Progenitor cell of endocrine pancreas (in vitro differentiated cells): ENCODE results near the gene ST7. TPM values are rescaled to one million over a fixed set of nuclear protein-coding genes. Genes with fewer than 3 reads are reported as not detected.

ENCODE experiments used
- DNase-seq: peaks from one replicate; pipeline ENCODE4 v3.0.0; 2021; ENCODE audit warnings: low spot score; ENCODE audit not compliant: unreplicated experiment
- H3K27ac Mint-ChIP-seq: 2 replicates; pipeline ENCODE4 v1.8.0; 2021; ENCODE audit warnings: mild to moderate bottlenecking, moderate library complexity, mixed read lengths
- H3K27me3 Mint-ChIP-seq: 2 replicates; pipeline ENCODE4 v1.8.0; 2021; ENCODE audit warnings: mixed read lengths
- H3K36me3 Mint-ChIP-seq: 2 replicates; pipeline ENCODE4 v1.8.0; 2022; ENCODE audit warnings: mixed read lengths; ENCODE audit not compliant: insufficient read depth
- H3K4me1 Mint-ChIP-seq: 2 replicates; pipeline ENCODE4 v1.8.0; 2021; ENCODE audit warnings: low read depth, mixed read lengths
- H3K4me3 Mint-ChIP-seq: 2 replicates; pipeline ENCODE4 v1.8.0; 2021; ENCODE audit warnings: low read depth, mild to moderate bottlenecking, moderate library complexity, mixed read lengths
- H3K9me3 Mint-ChIP-seq: 2 replicates; pipeline ENCODE4 v1.8.0; 2021; ENCODE audit warnings: low read depth, mixed read lengths
- CTCF ChIP-seq: fragments of 200-600 bp; sonication (generic); IDR thresholded peaks from one replicate; pipeline ENCODE4 v1.5.0; 2021; ENCODE audit warnings: antibody characterized with exemption, mild to moderate bottlenecking; ENCODE audit not compliant: unreplicated experiment
- total RNA-seq: library from RNA; stranded (reverse); gene quantifications from 2 replicates; pipeline ENCODE4 v1.2.1, GENCODE V29; 2021

The ST7 gene
- total RNA-seq, 1 donor from 2014 or later: 24.8 TPM

GRCh38 chr7:117094457-117094856 lies 141.2 kb downstream of the ST7 start:
- Mint-ChIP-seq H3K27me3 (no peaks in the 10 kb centered on the region), H3K27ac (no peak overlapping the region), H3K4me1 (peaks cover 20% of the 10 kb centered on the region)

GRCh38 chr7:117095055-117095454 lies 141.8 kb downstream of the ST7 start:
- DNase-seq: no peak
- Mint-ChIP-seq H3K4me1 (peaks cover 20% of the 10 kb centered on the region), H3K27ac (no peak overlapping the region), H3K9me3 (no peaks in the 10 kb centered on the region), H3K4me3 (no peak overlapping the region), H3K36me3 (peaks cover 2% of the 10 kb centered on the region), H3K27me3 (no peaks in the 10 kb centered on the region)
- TF ChIP-seq CTCF: no peak

More at GRCh38 chr7:117094457-117094856, 141.2 kb downstream of the ST7 start:
- H3K36me3 Mint-ChIP-seq: no peaks in the 10 kb centered on the region
- no peaks in the 10 kb centered on the region for H3K9me3 Mint-ChIP-seq
- no peak overlapping the region for H3K4me3 Mint-ChIP-seq
- TF ChIP-seq CTCF: no peak
- no peak for DNase-seq

GRCh38 chr7:117096330-117096729 lies 143.0 kb downstream of the ST7 start:
- Mint-ChIP-seq H3K4me1 (peaks cover 13% of the 10 kb centered on the region), H3K4me3 (no peak overlapping the region)

GRCh38 chr7:117096942-117097341 lies 143.6 kb downstream of the ST7 start:
- no peaks in the 10 kb centered on the region for H3K27me3 Mint-ChIP-seq
- H3K9me3 Mint-ChIP-seq: no peaks in the 10 kb centered on the region

More at GRCh38 chr7:117096330-117096729, 143.0 kb downstream of the ST7 start:
- Mint-ChIP-seq H3K36me3 (peaks cover 5% of the 10 kb centered on the region), H3K27ac (no peak overlapping the region), H3K9me3 (no peaks in the 10 kb centered on the region), H3K27me3 (no peaks in the 10 kb centered on the region)
- no peak for DNase-seq
- TF ChIP-seq CTCF: no peak

GRCh38 chr7:117097860-117098259 lies 144.6 kb downstream of the ST7 start:
- Mint-ChIP-seq H3K36me3 (peaks cover 5% of the 10 kb centered on the region), H3K27me3 (no peaks in the 10 kb centered on the region), H3K4me1 (peaks cover 5% of the 10 kb centered on the region), H3K9me3 (peaks cover 3% of the 10 kb centered on the region), H3K4me3 (no peak overlapping the region), H3K27ac (no peak overlapping the region)
- DNase-seq: no peak
- no peak for TF ChIP-seq CTCF

More at GRCh38 chr7:117096942-117097341, 143.6 kb downstream of the ST7 start:
- no peak for TF ChIP-seq CTCF
- H3K4me1 Mint-ChIP-seq: peaks cover 8% of the 10 kb centered on the region
- DNase-seq: no peak
- H3K36me3 Mint-ChIP-seq: peaks cover 5% of the 10 kb centered on the region
- no peak overlapping the region for H3K27ac Mint-ChIP-seq
- no peak overlapping the region for H3K4me3 Mint-ChIP-seq
